ENCODE results near the gene ARMH3. TPM values are rescaled to one million over a fixed set of nuclear protein-coding genes. Genes with fewer than 3 reads are reported as not detected.
A peak's percentile ranks its signal among the peaks of the same experiment; 100 is the strongest.

Gene ARMH3
- total RNA-seq, 1 experiment from 2014 or later = 9.7 TPM

DNA sequence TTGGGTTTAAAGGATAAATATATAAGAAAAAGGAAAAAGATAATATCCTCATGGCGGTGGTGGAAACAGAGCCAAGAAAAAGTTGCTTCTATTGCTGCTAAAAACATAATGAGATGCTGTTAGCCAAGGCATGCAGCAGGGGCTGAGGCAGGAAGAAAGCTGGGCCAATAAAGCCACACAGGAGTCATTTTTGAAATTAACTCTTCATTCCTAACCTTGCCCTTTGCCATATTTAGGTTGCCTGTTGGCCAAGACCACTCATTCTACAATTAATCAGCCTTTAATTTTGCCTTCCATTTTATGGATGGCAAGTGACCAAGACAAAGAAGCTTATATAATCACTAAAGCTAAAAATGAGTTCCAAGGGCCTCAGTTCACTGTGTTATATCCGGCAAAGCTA, 58.2 kb downstream of the ARMH3 start:
- Histone ChIP-seq H3K9me3 (ENCODE audit: low read length) (no peaks in the 10 kb centered on the region), H3K36me3 (ENCODE audit: low read depth, low read length) (peaks cover 7% of the 10 kb centered on the region), H3K9me2 (replicated peaks; ENCODE audit: low read length) (no peaks in the 10 kb centered on the region), H4K20me1 (ENCODE audit: low read length) (no peaks in the 10 kb centered on the region), H3K4me3 (ENCODE audit: low read length) (no peak overlapping the region), H3K27ac (ENCODE audit: low read length) (no peak overlapping the region), H3F3A (ENCODE audit: low read length, unreplicated experiment) (peaks cover 3% of the 10 kb centered on the region), H3K79me2 (ENCODE audit: low read length) (no peaks in the 10 kb centered on the region), H3K4me2 (ENCODE audit: low read length) (no peak overlapping the region), H2AFZ (ENCODE audit: low read length) (no peak overlapping the region), H3K9ac (ENCODE audit: low read length) (no peak overlapping the region), H3K4me1 (ENCODE audit: insufficient read depth, low read length) (peaks cover 15% of the 10 kb centered on the region), H3K27me3 (ENCODE audit: low read length) (no peaks in the 10 kb centered on the region)
- BruUV-seq (replicated peaks) = no TSS peak
- POLR2A ChIA-PET (ENCODE audit: unreplicated experiment) = no interaction called here
- intact Hi-C loops (cut with micrococcal nuclease) = no loop called here
- ATAC-seq (no peak), DNase-seq (no peak)
- TF ChIP-seq, protein P1, sequence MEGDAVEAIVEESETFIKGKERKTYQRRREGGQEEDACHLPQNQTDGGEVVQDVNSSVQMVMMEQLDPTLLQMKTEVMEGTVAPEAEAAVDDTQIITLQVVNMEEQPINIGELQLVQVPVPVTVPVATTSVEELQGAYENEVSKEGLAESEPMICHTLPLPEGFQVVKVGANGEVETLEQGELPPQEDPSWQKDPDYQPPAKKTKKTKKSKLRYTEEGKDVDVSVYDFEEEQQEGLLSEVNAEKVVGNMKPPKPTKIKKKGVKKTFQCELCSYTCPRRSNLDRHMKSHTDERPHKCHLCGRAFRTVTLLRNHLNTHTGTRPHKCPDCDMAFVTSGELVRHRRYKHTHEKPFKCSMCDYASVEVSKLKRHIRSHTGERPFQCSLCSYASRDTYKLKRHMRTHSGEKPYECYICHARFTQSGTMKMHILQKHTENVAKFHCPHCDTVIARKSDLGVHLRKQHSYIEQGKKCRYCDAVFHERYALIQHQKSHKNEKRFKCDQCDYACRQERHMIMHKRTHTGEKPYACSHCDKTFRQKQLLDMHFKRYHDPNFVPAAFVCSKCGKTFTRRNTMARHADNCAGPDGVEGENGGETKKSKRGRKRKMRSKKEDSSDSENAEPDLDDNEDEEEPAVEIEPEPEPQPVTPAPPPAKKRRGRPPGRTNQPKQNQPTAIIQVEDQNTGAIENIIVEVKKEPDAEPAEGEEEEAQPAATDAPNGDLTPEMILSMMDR (conservative IDR thresholded peaks at IDR 0.05; ENCODE audit: low read depth, low read length) = no peak
- TF ChIP-seq EZH2phosphoT487 (IDR thresholded peaks at IDR 0.05; ENCODE audit: borderline replicate concordance, low read length) (no peak), EZH2 (IDR thresholded peaks at IDR 0.05; ENCODE audit: low read length, unreplicated experiment) (no peak)
- CTCF ChIA-PET = interaction anchor here (1.1 kb wide), 1 partner anchor 157 kb away, joined by 5 read pairs; no protein-coding TSS in a partner anchor

DNA sequence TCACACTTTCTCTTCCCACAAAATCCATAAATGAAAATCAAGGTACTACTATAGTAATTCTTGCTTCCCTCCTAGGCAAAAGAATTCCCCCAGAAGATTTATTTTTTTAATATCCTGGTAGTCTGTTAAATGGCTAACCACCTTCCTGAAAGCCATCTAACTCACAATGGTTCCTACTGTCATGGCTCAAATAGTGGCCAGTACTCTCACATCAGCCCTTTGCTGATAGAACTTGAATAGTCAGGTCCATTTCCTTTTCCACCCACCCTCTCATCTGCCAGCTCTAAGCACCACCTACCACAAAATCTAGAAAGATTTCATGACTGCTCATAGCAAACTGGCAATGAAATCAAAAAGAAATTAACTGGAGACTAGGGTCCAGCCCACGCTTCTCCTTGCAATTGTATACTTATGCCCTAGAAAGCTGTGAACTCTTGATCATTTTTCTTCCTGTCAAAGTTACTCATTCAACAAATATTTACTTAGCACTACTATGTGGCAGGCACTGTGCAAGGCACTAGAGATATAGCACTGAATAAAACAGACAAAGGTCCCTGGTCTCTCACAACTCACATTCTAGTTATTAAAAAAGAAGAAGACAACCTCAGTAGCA, 60.4 kb downstream of the ARMH3 start:
- ATAC-seq = peak; percentile 89
- ChIA-PET POLR2A (ENCODE audit: unreplicated experiment) (no interaction called here), CTCF (interaction anchor here (0.9 kb wide), 1 partner anchor 154 kb away, joined by 4 read pairs; no protein-coding TSS in a partner anchor)
- peaks cover 7% of the 10 kb centered on the region for H3K36me3 ChIP-seq (ENCODE audit: low read depth, low read length)
- no TSS peak for BruUV-seq (replicated peaks)
- DNase-seq = peak; percentile 44
- H3K27ac ChIP-seq (ENCODE audit: low read length) = peak overlapping the region; percentile 25
- H3F3A ChIP-seq (ENCODE audit: low read length, unreplicated experiment) = peaks cover 3% of the 10 kb centered on the region
- H3K9me3 ChIP-seq (ENCODE audit: low read length) = no peaks in the 10 kb centered on the region
- H4K20me1 ChIP-seq (ENCODE audit: low read length) = no peaks in the 10 kb centered on the region
- H3K27me3 ChIP-seq (ENCODE audit: low read length) = no peaks in the 10 kb centered on the region
- H3K4me2 ChIP-seq (ENCODE audit: low read length) = peak overlapping the region; percentile 40
- no peaks in the 10 kb centered on the region for H3K79me2 ChIP-seq (ENCODE audit: low read length)
- H2AFZ ChIP-seq (ENCODE audit: low read length) = no peak overlapping the region
- H3K9ac ChIP-seq (ENCODE audit: low read length) = no peak overlapping the region
- peaks cover 15% of the 10 kb centered on the region for H3K4me1 ChIP-seq (ENCODE audit: insufficient read depth, low read length)
- intact Hi-C loops (cut with micrococcal nuclease) = no loop called here
- H3K9me2 ChIP-seq (replicated peaks; ENCODE audit: low read length) = no peaks in the 10 kb centered on the region
- TF ChIP-seq, protein P1 (conservative IDR thresholded peaks at IDR 0.05; ENCODE audit: low read depth, low read length) = no peak
- TF ChIP-seq EZH2 (IDR thresholded peaks at IDR 0.05; ENCODE audit: low read length, unreplicated experiment) = no peak
- TF ChIP-seq EZH2phosphoT487 (IDR thresholded peaks at IDR 0.05; ENCODE audit: borderline replicate concordance, low read length) = no peak
- H3K4me3 ChIP-seq (ENCODE audit: low read length) = no peak overlapping the region

DNA sequence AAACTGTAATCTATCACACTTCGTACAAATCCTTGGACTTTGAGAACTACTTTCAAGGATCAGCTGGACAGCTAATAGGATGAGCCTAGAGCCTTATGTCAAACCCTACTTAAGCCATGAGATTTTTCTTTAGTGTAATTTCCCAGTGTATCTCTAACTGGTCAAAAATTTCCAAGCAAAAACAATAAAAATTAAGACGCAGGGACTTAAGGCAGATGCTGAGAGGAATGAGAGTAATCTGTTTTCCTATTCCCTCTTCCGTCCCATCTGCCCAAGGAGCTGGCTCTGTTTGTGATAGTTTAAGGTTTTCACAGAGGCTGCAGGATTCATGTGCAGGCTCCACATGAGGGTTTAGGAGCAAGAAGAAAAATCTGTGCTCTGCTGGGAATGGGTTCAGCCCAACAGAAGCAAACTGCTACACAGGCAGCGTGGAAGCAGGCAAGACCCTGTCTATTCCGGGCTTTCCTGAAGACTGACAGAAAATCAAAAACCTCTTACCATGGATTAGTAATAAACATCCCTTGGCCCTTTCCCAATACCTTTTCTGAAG, 62.2 kb downstream of the ARMH3 start:
- Histone ChIP-seq H3K27ac (ENCODE audit: low read length) (no peak overlapping the region), H4K20me1 (ENCODE audit: low read length) (no peaks in the 10 kb centered on the region), H3K4me3 (ENCODE audit: low read length) (no peak overlapping the region), H3F3A (ENCODE audit: low read length, unreplicated experiment) (peaks cover 3% of the 10 kb centered on the region), H3K9me3 (ENCODE audit: low read length) (no peaks in the 10 kb centered on the region), H3K9me2 (replicated peaks; ENCODE audit: low read length) (no peaks in the 10 kb centered on the region), H3K9ac (ENCODE audit: low read length) (no peak overlapping the region), H2AFZ (ENCODE audit: low read length) (no peak overlapping the region), H3K27me3 (ENCODE audit: low read length) (no peaks in the 10 kb centered on the region), H3K4me1 (ENCODE audit: insufficient read depth, low read length) (peaks cover 15% of the 10 kb centered on the region), H3K4me2 (ENCODE audit: low read length) (no peak overlapping the region), H3K36me3 (ENCODE audit: low read depth, low read length) (peaks cover 7% of the 10 kb centered on the region), H3K79me2 (ENCODE audit: low read length) (no peaks in the 10 kb centered on the region)
- ATAC-seq = no peak
- intact Hi-C loops (cut with micrococcal nuclease) = no loop called here
- ChIA-PET CTCF (no interaction called here), POLR2A (ENCODE audit: unreplicated experiment) (no interaction called here)
- TF ChIP-seq, protein P1 (conservative IDR thresholded peaks at IDR 0.05; ENCODE audit: low read depth, low read length) = no peak
- no peak for TF ChIP-seq EZH2phosphoT487 (IDR thresholded peaks at IDR 0.05; ENCODE audit: borderline replicate concordance, low read length)
- TF ChIP-seq EZH2 (IDR thresholded peaks at IDR 0.05; ENCODE audit: low read length, unreplicated experiment) = no peak
- BruUV-seq (replicated peaks) = no TSS peak
- no peak for DNase-seq

All from PC-3 (cell line).